ENCODE results near the gene MTHFS. TPM values are rescaled to one million over a fixed set of nuclear protein-coding genes. Genes with fewer than 3 reads are reported as not detected.
"Not testable (repeated sequence)": the region's sequence is repeated elsewhere in the genome, so short reads cannot be mapped to it uniquely, and the experiment has no call there.

The MTHFS gene
- polyA plus RNA-seq, 1 donor from 2014 or later, result 9.0 TPM

DNA sequence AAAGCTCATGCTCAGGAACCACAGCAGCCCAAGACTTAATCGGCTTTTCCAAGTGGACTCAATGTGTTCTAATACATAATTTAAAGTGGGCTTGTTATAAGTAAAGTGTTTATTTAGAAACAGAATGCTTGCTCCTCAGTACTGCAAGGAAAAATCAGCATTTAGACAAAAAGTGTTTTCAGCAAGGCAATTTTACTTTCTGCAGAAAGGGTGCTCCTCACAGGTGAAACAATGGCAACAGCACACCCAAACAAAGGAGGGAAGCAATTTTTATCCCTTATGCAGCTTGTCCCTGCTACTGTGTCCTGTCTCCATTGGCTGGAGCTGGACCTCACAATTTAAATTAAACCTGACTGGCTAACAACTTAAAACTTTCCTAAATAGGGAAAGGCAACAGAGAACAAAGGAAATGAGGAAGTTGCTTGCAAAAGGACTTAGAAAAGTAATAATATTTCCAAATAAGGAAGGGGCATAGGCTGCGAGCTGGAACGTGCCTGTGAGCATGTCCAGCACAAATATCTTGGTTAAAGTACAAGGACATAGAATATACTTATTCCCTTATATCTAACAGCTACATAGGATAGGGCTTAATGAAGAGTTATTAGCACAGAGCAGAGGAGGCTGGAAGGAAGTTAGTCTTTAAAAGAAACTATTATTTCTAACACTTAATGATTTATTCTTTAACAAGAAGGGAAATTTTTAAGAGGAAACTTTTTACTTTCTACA lies 19.1 kb upstream of the MTHFS start:
- not testable (repeated sequence) for H3K9ac ChIP-seq (ENCODE audit: low read length)

DNA sequence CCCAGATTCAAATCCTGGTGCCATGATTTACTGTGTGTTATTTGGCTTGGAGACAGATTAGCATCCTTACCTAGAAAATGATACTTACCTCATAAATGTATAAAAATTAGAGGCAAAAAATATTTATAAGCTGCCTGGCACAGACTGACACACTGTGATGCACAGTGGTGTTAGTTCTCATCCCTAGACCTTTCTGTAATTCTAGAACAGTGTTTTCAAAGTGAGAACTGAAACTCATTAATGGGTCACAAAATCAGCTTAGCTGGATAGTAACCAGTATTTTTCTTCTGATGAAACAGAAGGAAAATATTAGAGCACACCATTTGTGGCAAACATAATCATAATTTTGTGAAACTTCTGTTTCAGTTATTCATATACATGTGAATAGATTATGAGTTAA lies 17.9 kb upstream of the MTHFS start:
- TF ChIP-seq, protein P1, sequence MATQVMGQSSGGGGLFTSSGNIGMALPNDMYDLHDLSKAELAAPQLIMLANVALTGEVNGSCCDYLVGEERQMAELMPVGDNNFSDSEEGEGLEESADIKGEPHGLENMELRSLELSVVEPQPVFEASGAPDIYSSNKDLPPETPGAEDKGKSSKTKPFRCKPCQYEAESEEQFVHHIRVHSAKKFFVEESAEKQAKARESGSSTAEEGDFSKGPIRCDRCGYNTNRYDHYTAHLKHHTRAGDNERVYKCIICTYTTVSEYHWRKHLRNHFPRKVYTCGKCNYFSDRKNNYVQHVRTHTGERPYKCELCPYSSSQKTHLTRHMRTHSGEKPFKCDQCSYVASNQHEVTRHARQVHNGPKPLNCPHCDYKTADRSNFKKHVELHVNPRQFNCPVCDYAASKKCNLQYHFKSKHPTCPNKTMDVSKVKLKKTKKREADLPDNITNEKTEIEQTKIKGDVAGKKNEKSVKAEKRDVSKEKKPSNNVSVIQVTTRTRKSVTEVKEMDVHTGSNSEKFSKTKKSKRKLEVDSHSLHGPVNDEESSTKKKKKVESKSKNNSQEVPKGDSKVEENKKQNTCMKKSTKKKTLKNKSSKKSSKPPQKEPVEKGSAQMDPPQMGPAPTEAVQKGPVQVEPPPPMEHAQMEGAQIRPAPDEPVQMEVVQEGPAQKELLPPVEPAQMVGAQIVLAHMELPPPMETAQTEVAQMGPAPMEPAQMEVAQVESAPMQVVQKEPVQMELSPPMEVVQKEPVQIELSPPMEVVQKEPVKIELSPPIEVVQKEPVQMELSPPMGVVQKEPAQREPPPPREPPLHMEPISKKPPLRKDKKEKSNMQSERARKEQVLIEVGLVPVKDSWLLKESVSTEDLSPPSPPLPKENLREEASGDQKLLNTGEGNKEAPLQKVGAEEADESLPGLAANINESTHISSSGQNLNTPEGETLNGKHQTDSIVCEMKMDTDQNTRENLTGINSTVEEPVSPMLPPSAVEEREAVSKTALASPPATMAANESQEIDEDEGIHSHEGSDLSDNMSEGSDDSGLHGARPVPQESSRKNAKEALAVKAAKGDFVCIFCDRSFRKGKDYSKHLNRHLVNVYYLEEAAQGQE (IDR thresholded peaks at IDR 0.05; ENCODE audit: borderline replicate concordance), result no peak
- TF ChIP-seq MXI1 (conservative IDR thresholded peaks at IDR 0.05; ENCODE audit: poor library complexity, severe bottlenecking) (no peak), RAD21 (conservative IDR thresholded peaks at IDR 0.05) (no peak), TAF1 (IDR thresholded peaks at IDR 0.05; ENCODE audit: low read depth) (no peak), EP300 (conservative IDR thresholded peaks at IDR 0.05; ENCODE audit: poor library complexity, severe bottlenecking) (no peak), POLR2AphosphoS5 (IDR thresholded peaks at IDR 0.05) (no peak)
- Histone ChIP-seq H2AFZ (ENCODE audit: low read depth, low read length) (no peak overlapping the region), H3K79me2 (replicated peaks; ENCODE audit: insufficient read depth, low read length) (no peaks in the 10 kb centered on the region), H4K20me1 (ENCODE audit: insufficient read depth) (no peaks in the 10 kb centered on the region), H3K27me3 (ENCODE audit: insufficient read depth, low read depth, low read length) (no peaks in the 10 kb centered on the region), H3K9ac (ENCODE audit: low read length) (no peak overlapping the region), H3K9me3 (ENCODE audit: low read length) (no peaks in the 10 kb centered on the region), H3K36me3 (ENCODE audit: insufficient read depth, low read length) (no peaks in the 10 kb centered on the region), H3K27ac (ENCODE audit: low read length) (no peak overlapping the region), H3K9me2 (ENCODE audit: insufficient read depth, low read length) (no peaks in the 10 kb centered on the region), H3F3A (ENCODE audit: insufficient read depth, low read length, poor library complexity, severe bottlenecking) (no peaks in the 10 kb centered on the region), H3K4me3 (ENCODE audit: low read length) (no peak overlapping the region), H3K4me2 (ENCODE audit: low read length) (no peak overlapping the region)

More for the DNA sequence above, 19.1 kb upstream of the MTHFS start:
- H3K27me3 ChIP-seq (ENCODE audit: insufficient read depth, low read depth, low read length); H3K79me2 ChIP-seq (replicated peaks; ENCODE audit: insufficient read depth, low read length); H3K36me3 ChIP-seq (ENCODE audit: insufficient read depth, low read length); H3K27ac ChIP-seq (ENCODE audit: low read length); H2AFZ ChIP-seq (ENCODE audit: low read depth, low read length); H3K9me2 ChIP-seq (ENCODE audit: insufficient read depth, low read length); H3K9me3 ChIP-seq (ENCODE audit: low read length); H3K4me3 ChIP-seq (ENCODE audit: low read length); H3K4me2 ChIP-seq (ENCODE audit: low read length); H3F3A ChIP-seq (ENCODE audit: insufficient read depth, low read length, poor library complexity, severe bottlenecking); H4K20me1 ChIP-seq (ENCODE audit: insufficient read depth): not testable (repeated sequence)

DNA sequence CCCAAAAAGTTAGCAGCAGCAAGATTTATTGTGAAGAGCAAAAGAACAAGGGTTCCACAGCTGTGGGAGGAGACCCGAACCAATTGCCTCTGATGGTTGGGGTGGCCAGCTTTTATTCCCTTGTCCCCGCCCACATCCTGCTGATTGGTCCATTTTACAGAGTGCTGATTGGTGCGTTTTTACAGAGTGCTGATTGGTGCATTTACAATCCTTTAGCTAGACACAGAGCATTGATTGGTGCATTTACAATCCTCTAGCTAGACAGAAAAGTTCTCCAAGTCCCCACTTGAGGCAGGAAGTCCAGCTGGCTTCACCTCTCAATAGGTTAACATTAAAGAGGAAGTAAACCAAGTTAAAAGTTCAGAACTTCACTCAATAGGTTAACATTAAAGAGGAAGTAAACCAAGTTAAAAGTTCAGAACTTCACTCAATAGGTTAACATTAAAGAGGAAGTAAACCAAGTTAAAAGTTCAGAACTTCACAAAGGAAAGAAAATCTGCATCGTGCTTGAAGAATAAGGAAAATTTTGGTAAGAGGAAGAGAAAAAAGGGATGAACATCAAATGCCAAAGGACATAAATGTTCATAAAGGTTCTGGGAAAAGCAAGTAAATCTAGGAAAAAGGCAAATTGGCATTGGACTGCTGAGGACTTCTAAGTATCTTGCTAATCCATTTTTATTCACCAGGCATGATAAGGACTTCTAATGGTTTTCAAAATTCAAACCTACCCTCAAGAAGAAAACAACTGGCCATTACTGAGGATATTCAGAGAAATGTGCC lies 12.9 kb upstream of the MTHFS start:
- H3K9me3 ChIP-seq (ENCODE audit: low read length); H4K20me1 ChIP-seq (ENCODE audit: insufficient read depth); H3F3A ChIP-seq (ENCODE audit: insufficient read depth, low read length, poor library complexity, severe bottlenecking); H3K4me3 ChIP-seq (ENCODE audit: low read length); H3K27ac ChIP-seq (ENCODE audit: low read length); H3K79me2 ChIP-seq (replicated peaks; ENCODE audit: insufficient read depth, low read length); H3K4me2 ChIP-seq (ENCODE audit: low read length); H3K9ac ChIP-seq (ENCODE audit: low read length); H3K9me2 ChIP-seq (ENCODE audit: insufficient read depth, low read length); H2AFZ ChIP-seq (ENCODE audit: low read depth, low read length); H3K27me3 ChIP-seq (ENCODE audit: insufficient read depth, low read depth, low read length); H3K36me3 ChIP-seq (ENCODE audit: insufficient read depth, low read length): not testable (repeated sequence)
